HG03342 (cell line): ENCODE results near the gene CACNA1B.

ENCODE experiments used
- ATAC-seq: cut with Tn5 transposase; IDR thresholded peaks from one replicate; pipeline ENCODE4 v1.9.1; 2021; ENCODE audit warnings: mild to moderate bottlenecking, moderate library complexity; ENCODE audit not compliant: unreplicated experiment

The CACNA1B gene

DNA sequence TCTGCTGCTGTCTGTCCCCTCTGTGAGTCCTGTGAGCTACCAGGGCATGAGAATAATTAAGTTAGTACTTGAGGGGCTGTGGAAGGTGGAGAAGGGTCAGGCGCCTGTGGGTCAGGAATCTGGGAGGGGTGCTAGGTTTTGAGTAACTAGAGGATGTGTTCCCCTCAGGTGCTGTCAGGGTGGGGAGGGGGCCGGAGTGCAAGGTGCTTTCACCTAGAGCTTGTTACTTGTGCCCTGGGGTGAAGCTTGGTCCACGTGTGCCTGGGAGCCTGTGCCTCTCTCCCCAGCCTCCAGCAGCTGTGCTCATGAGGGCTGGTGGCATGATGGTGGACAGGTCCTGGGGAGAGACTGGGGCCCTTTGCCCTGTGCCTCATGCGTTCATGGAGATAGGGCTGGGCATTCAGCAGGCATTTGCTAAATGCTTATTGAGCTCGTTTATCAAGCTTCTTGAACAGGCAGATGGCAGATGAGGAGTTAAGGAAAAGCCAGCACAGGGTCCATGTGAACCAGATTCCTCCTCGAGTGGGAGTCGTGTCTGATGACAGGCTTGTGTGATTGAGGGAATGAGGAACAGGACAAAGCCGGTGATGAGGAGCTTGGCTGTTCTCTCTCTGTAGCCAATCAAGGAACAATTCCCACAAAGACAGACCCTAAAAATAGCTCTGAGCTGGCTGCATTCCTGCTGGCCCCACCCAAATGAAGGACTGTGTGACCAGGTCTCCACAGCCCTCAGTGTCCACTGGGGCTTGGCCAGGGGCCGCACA is 40.9 kb downstream of the CACNA1B start:
- ATAC-seq, result no peak

DNA sequence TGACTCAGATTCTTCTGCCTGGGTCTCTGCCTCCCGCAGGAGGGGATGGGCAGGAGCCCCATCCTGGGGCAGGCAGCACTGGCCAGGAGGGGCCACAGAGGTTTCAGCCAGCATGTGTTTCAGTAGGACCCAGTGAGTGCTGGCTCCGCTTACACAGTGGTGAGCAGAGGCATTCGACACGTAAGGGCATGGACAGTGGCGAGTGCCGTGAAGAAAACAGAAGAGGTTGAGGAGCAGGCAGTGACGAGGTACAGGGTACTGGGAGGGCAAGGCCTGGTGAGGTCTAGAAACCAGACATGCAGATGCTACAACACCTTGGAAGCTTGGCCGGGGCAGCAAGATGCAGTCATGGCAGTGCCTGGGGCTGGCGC is 41.5 kb downstream of the CACNA1B start:
- ATAC-seq, result no peak

DNA sequence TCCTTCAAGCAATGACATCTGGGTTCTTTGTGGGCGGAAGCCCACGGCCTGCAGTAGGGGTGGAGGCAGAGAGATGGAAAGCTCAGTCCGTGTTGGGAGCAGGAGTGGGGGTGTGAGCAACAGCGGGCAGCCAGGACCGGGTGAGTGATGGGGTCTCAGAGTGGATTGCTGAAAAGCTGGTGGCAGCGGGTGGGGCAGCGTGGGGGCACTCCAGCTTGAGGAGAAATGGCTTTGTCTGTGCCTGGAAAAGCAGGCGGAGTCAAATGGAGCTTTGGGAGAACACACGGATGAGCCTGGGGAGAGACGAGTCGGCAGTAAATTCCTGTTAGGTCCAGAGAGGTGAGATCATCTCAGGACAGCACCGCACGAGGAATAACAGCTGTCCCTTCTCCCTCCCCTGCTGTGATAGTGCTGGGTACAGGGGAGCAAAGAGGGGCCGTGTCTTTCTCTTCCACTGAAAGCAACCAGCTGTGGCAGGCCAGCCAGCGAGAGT is 42.1 kb downstream of the CACNA1B start:
- ATAC-seq, result no peak

- ATAC-seq, result no peak
These were observed 43.2 kb downstream of the CACNA1B start for GRCh38 chr9:137920753-137921152.

DNA sequence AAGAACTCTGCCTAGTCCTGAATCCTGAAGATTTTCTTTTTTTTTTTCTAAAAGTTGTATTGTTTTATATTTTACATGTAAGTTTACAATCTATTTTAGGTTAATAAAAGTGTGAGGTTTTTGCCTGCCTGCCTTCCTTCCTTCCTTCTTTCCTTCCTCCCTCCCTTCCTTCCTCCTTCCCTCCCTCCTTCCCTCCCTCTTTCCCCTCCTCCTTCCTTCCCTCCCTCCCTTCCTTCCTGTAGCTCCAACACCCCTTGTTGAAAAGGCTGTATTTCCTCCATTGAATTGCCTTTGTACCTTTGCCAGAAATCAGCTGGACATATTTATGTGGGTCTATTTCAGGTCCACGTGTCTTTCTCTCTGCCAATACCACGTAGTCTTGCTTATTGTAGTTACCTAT is 46.6 kb downstream of the CACNA1B start:
- no peak for ATAC-seq

DNA sequence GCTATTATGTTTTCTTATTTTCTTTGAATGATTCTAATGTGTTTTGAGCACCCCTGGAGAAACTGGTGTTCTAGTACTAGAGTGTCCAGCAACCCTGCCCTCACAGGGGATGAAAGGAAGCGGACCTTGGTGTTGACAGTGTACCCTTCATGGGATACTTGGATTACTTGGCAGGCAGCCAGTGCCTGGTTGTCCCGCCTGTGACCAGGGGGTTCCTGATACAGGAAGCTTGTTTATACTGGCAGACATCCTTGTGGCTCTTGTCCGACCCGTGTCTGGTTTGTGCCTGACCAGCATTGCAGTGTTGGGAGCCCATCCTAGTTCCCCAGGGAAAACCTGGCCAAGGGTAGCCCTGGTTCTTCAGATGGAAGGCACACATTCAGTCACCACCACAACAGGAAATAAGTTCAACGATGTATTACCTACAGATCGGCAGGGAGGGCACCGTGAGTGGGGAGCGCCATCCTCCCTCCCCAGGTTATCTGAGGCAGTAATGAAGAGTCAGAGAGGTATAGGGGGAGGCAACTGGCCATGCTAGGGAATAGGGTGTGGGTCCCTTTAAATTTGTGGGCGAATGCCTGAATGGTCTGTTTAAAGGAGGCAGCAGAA is 47.3 kb downstream of the CACNA1B start:
- ATAC-seq, result no peak

- ATAC-seq, result no peak
These were observed 66.1 kb downstream of the CACNA1B start for GRCh38 chr9:137943655-137944054.

DNA sequence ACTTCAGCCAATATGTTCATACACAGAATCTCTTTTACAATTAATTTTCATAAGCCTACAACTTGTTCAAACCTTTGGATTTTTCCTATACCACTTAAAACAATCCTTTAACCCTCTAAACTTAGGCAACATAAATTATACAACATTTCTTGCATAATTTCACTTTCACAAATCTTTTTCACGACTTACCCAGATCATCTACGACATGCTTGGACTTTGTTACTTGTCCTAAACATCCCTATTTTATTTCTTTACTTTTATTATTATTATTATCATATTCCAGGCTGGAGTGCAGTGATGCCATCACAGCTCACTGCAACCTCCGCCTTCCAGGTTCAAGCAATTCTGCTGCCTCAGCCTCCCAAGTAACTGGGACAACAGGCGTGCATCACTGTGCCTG is 68.0 kb downstream of the CACNA1B start:
- no peak for ATAC-seq

GRCh38 chr9:137946993-137947392 is 69.4 kb downstream of the CACNA1B start:
- no peak for ATAC-seq

GRCh38 chr9:137948642-137949041 is 71.1 kb downstream of the CACNA1B start:
- no peak for ATAC-seq

GRCh38 chr9:137949260-137949659 is 71.7 kb downstream of the CACNA1B start:
- no peak for ATAC-seq

DNA sequence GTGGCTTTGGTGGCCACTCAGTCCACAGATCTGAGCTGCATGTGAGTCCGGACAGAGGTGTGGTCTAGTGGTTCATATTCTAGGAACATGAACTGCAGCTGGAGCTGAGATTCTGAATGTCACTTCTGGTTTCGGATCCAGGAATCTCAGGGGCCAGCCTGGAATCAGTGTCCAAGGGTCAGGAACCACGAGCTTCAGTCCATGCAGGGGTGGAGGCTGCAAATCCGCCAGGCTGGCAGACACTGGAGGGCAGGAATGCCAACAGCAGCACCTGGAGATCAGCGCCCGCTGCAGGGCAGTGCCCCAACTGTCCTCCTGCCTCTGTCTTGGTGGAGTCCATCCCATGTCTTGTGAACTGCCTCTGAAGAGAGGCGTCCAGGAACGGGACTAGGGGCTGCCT is 73.5 kb downstream of the CACNA1B start:
- no peak for ATAC-seq

- ATAC-seq, result no peak
These were observed 74.3 kb downstream of the CACNA1B start for GRCh38 chr9:137951597-137952490.

GRCh38 chr9:137952976-137953666 is 75.5 kb downstream of the CACNA1B start:
- ATAC-seq, result no peak

- ATAC-seq, result no peak
These were observed 76.3 kb downstream of the CACNA1B start for GRCh38 chr9:137953683-137954438.

DNA sequence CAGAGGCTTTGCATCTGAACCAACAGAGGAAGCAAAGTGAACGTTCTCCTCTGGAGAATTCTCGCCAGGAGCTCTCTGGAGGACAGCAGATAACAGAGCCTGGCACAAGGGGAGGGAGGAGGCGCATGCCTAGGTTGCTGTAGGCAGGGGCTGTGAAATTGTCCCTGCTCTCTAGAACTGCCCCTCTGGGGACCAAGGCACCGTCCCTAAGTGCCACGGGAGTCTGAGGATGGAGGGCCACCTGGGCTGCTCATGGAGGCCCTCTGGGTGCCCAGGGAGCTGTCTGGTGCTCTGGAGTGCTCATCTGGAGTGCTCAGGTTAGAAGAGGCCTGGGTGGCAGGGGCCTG is 77.6 kb downstream of the CACNA1B start:
- no peak for ATAC-seq

- ATAC-seq, result no peak
These were observed 78.0 kb downstream of the CACNA1B start for GRCh38 chr9:137955586-137955985.

GRCh38 chr9:137956039-137956438 is 78.5 kb downstream of the CACNA1B start:
- ATAC-seq, result no peak

- ATAC-seq, result no peak
These were observed 79.3 kb downstream of the CACNA1B start for GRCh38 chr9:137956688-137957385.
